NCI-H774 (cell line): ENCODE data around the gene C10orf105.

Experiments used
- DNase-seq: peaks from one replicate; lab custom pipeline; 2025; lab: John Stamatoyannopoulos, UW

The C10orf105 gene

GRCh38 chr10:71697938-71698709 lies 21.5 kb downstream of the C10orf105 start:
- DNase-seq: no peak

- no peak for DNase-seq
These were observed 22.8 kb downstream of the C10orf105 start for GRCh38 chr10:71696628-71697326.

GRCh38 chr10:71695502-71696476 lies 23.8 kb downstream of the C10orf105 start:
- DNase-seq: no peak

- no peak for DNase-seq
These were observed 25.0 kb downstream of the C10orf105 start for GRCh38 chr10:71694567-71694968.

- no peak for DNase-seq
These were observed 25.5 kb downstream of the C10orf105 start for GRCh38 chr10:71694039-71694501.

GRCh38 chr10:71693377-71693776 lies 26.2 kb downstream of the C10orf105 start:
- DNase-seq: no peak

- no peak for DNase-seq
These were observed 26.8 kb downstream of the C10orf105 start for GRCh38 chr10:71692598-71693306.

GRCh38 chr10:71691405-71691804 lies 28.2 kb downstream of the C10orf105 start:
- no peak for DNase-seq

GRCh38 chr10:71690094-71690720 lies 29.4 kb downstream of the C10orf105 start:
- no peak for DNase-seq

- no peak for DNase-seq
These were observed 31.3 kb downstream of the C10orf105 start for GRCh38 chr10:71688256-71688655.

- DNase-seq: no peak
These were observed 32.1 kb downstream of the C10orf105 start for GRCh38 chr10:71687480-71687879.

GRCh38 chr10:71687077-71687476 lies 32.5 kb downstream of the C10orf105 start:
- no peak for DNase-seq

- no peak for DNase-seq
These were observed 33.9 kb downstream of the C10orf105 start for GRCh38 chr10:71685554-71686232.

- no peak for DNase-seq
These were observed 35.0 kb downstream of the C10orf105 start for GRCh38 chr10:71684356-71685173.

- DNase-seq: no peak
These were observed 36.3 kb downstream of the C10orf105 start for GRCh38 chr10:71683301-71683700.

- no peak for DNase-seq
These were observed 37.6 kb downstream of the C10orf105 start for GRCh38 chr10:71681977-71682376.

GRCh38 chr10:71679425-71679824 lies 40.2 kb downstream of the C10orf105 start:
- no peak for DNase-seq

GRCh38 chr10:71678057-71678805 lies 41.3 kb downstream of the C10orf105 start:
- no peak for DNase-seq

- DNase-seq: no peak
These were observed 42.3 kb downstream of the C10orf105 start for GRCh38 chr10:71677261-71677660.
